OCI-LY1 (cell line): ENCODE results near the gene TOMM20.
"Not testable (repeated sequence)": the region's sequence is repeated elsewhere in the genome, so short reads cannot be mapped to it uniquely, and the experiment has no call there.

ENCODE experiments used
- EZH2 ChIP-seq: fragments of 200-600 bp; sonication (generic), shearing (Covaris generic); IDR thresholded peaks from 2 replicates; pipeline ENCODE4 v1.8.0; 2017; ENCODE audit warnings: borderline replicate concordance, mixed run types, mild to moderate bottlenecking, antibody characterized with exemption, low read length, moderate library complexity, mixed read lengths
- TF ChIP-seq, protein P1 (sequence below): fragments of 200-600 bp; sonication (generic), shearing (Covaris generic); IDR thresholded peaks from 2 replicates; pipeline ENCODE4 v1.5.1; 2017; ENCODE audit warnings: mild to moderate bottlenecking, antibody characterized with exemption, low read length, moderate library complexity, mixed read lengths

DNA sequence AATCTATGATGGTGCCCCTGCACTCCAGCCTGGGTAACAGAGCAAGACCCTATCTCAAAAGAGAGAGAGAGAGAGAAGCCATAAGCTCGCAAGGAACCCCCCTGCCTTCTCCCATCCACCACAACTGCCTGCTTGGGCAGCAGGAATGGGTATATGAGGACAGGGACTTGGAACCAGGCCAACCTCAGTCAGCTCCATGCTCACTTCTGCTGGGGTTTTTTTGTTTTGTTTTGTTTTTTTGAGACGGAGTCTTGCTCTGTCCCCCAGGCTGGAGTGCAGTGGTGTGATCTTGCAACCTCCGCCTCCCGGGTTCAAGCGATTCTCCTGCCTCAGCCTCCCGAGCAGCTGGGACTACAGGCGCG lies 36.6 kb downstream of the TOMM20 start:
- TF ChIP-seq, protein P1, sequence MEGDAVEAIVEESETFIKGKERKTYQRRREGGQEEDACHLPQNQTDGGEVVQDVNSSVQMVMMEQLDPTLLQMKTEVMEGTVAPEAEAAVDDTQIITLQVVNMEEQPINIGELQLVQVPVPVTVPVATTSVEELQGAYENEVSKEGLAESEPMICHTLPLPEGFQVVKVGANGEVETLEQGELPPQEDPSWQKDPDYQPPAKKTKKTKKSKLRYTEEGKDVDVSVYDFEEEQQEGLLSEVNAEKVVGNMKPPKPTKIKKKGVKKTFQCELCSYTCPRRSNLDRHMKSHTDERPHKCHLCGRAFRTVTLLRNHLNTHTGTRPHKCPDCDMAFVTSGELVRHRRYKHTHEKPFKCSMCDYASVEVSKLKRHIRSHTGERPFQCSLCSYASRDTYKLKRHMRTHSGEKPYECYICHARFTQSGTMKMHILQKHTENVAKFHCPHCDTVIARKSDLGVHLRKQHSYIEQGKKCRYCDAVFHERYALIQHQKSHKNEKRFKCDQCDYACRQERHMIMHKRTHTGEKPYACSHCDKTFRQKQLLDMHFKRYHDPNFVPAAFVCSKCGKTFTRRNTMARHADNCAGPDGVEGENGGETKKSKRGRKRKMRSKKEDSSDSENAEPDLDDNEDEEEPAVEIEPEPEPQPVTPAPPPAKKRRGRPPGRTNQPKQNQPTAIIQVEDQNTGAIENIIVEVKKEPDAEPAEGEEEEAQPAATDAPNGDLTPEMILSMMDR = not testable (repeated sequence)
- not testable (repeated sequence) for TF ChIP-seq EZH2
